HepG2 (cell line): ENCODE measurements around the gene WDR81.
A peak's percentile ranks its signal among the peaks of the same experiment; 100 is the strongest.

ENCODE experiments used
- FOSL1 ChIP-seq: sonication (generic); formaldehyde crosslinking; IDR thresholded peaks from 2 replicates; pipeline ENCODE4 v1.9.0; 2021; ENCODE audit warnings: missing genetic modification reagents, borderline replicate concordance
- HOXA7 ChIP-seq: sonication (generic); formaldehyde crosslinking; IDR thresholded peaks from 2 replicates; pipeline ENCODE4 v1.8.1; 2022; ENCODE audit warnings: mild to moderate bottlenecking, missing genetic modification reagents, moderate library complexity
- TF ChIP-seq, protein P1 (sequence below): sonication (generic); formaldehyde crosslinking; IDR thresholded peaks from 2 replicates; pipeline ENCODE4 v1.5.0; 2020; ENCODE audit warnings: mild to moderate bottlenecking, missing genetic modification reagents, moderate library complexity
- TF ChIP-seq, protein P2 (sequence below): sonication (generic); formaldehyde crosslinking; IDR thresholded peaks from 2 replicates; pipeline ENCODE4 v1.9.0; 2021; ENCODE audit warnings: missing genetic modification reagents, borderline replicate concordance

DNA sequence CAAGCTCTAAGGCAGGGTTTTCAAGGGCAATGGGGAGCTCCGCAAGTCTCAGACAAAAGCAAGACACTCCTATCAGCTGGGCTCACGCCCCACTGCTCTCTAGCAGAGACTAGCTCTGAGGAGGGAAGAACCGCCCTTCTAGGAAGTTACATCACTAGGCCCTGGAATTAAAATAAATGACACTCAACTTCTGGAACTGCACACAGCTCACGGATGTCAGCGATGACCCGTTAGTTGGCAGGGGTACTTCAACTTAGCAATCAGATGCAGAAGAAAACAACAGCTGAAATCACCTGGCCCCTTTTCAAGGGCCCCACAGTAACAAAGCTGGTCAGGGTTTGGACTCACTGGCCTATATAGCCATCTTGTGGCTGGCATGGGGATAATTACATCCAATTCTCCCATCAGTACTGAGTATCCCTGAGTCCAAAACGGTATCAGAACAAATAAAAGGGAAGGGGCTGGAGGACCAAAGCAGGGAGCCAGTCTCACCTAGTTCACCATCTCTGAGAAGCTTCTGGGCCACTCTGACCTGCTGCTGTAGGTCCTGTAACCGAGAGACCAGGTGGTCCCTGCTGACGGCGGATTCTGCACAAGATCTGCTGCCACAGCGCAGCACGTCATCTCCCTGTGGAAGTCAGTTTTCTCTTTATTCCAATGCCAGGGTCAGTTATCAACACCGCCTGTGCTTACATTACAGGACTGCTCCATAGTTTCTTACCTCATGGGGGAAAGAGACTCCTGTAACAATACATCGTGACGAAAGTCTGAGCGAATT, 59.5 kb downstream of the WDR81 start:
- TF ChIP-seq, protein P1, sequence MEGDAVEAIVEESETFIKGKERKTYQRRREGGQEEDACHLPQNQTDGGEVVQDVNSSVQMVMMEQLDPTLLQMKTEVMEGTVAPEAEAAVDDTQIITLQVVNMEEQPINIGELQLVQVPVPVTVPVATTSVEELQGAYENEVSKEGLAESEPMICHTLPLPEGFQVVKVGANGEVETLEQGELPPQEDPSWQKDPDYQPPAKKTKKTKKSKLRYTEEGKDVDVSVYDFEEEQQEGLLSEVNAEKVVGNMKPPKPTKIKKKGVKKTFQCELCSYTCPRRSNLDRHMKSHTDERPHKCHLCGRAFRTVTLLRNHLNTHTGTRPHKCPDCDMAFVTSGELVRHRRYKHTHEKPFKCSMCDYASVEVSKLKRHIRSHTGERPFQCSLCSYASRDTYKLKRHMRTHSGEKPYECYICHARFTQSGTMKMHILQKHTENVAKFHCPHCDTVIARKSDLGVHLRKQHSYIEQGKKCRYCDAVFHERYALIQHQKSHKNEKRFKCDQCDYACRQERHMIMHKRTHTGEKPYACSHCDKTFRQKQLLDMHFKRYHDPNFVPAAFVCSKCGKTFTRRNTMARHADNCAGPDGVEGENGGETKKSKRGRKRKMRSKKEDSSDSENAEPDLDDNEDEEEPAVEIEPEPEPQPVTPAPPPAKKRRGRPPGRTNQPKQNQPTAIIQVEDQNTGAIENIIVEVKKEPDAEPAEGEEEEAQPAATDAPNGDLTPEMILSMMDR, result peak; percentile 83
- TF ChIP-seq HOXA7 (CRISPR knock-in tag) (no peak), FOSL1 (no peak)
- TF ChIP-seq, protein P2, sequence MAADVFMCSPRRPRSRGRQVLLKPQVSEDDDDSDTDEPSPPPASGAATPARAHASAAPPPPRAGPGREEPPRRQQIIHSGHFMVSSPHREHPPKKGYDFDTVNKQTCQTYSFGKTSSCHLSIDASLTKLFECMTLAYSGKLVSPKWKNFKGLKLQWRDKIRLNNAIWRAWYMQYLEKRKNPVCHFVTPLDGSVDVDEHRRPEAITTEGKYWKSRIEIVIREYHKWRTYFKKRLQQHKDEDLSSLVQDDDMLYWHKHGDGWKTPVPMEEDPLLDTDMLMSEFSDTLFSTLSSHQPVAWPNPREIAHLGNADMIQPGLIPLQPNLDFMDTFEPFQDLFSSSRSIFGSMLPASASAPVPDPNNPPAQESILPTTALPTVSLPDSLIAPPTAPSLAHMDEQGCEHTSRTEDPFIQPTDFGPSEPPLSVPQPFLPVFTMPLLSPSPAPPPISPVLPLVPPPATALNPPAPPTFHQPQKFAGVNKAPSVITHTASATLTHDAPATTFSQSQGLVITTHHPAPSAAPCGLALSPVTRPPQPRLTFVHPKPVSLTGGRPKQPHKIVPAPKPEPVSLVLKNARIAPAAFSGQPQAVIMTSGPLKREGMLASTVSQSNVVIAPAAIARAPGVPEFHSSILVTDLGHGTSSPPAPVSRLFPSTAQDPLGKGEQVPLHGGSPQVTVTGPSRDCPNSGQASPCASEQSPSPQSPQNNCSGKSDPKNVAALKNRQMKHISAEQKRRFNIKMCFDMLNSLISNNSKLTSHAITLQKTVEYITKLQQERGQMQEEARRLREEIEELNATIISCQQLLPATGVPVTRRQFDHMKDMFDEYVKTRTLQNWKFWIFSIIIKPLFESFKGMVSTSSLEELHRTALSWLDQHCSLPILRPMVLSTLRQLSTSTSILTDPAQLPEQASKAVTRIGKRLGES (CRISPR knock-in tag), result no peak
